ENCODE measurements around the gene KLF5.

KLF5 gene

GRCh38 chr13:73038064-73038463, 20.7 kb upstream of the KLF5 start:
- Histone ChIP-seq H4K12ac (ENCODE audit: low read depth, low read length) (no peak overlapping the region), H3K14ac (ENCODE audit: low read length) (no peak overlapping the region), H3K4me3 (ENCODE audit: low read depth, low read length) (no peak overlapping the region), H2AFZ (ENCODE audit: insufficient read depth, low read length, poor library complexity) (no peak overlapping the region), H3K36me3 (ENCODE audit: control insufficient read depth in 1 of 2, insufficient read depth in 2 of 2, low read length in 2 of 2) (no peaks in the 10 kb centered on the region), H3K4me1 (ENCODE audit: control insufficient read depth in 1 of 2, insufficient read depth in 2 of 2, low read length in 2 of 2) (peaks cover 9 to 10% of the 10 kb centered on the region in 2 experiments), H4K91ac (ENCODE audit: low read depth, low read length) (no peak overlapping the region), H2AK5ac (ENCODE audit: low read length) (no peak overlapping the region), H3K79me2 (ENCODE audit: control insufficient read depth, insufficient read depth, low read length, poor library complexity) (no peaks in the 10 kb centered on the region), H2BK5ac (ENCODE audit: low read depth, low read length, poor library complexity) (no peak overlapping the region), H3K9ac (ENCODE audit: low read length) (no peak overlapping the region), H3K18ac (ENCODE audit: low read length) (no peak overlapping the region), H3K4me2 (ENCODE audit: low read length) (no peak overlapping the region), H2BK120ac (ENCODE audit: insufficient read depth, low read length, poor library complexity) (no peak overlapping the region), H3K79me1 (ENCODE audit: low read length) (peaks cover 6% of the 10 kb centered on the region), H3K4ac (ENCODE audit: low read depth, low read length) (no peak overlapping the region), H3K27me3 (ENCODE audit: insufficient read depth, low read length) (no peaks in the 10 kb centered on the region), H2BK12ac (ENCODE audit: low read length) (no peak overlapping the region), H4K8ac (ENCODE audit: low read depth, low read length) (no peak overlapping the region), H3K23ac (ENCODE audit: low read length) (no peak overlapping the region), H3K9me3 (ENCODE audit: insufficient read depth, low read depth, low read length) (no peaks in the 10 kb centered on the region), H3K27ac (ENCODE audit: low read depth, low read length) (no peak overlapping the region)
- DNase-seq, result no peak

GRCh38 chr13:73039201-73040108, 19.4 kb upstream of the KLF5 start:
- WGBS (ENCODE audit: extremely low coverage, insufficient coverage, insufficient read length), result no CpG with 5 or more reads among the region's 2 CpGs
- Histone ChIP-seq H3K36me3 (ENCODE audit: control insufficient read depth in 1 of 2, insufficient read depth in 2 of 2, low read length in 2 of 2) (no peaks in the 10 kb centered on the region), H3K4me2 (ENCODE audit: low read length) (no peak overlapping the region)

GRCh38 chr13:73040484-73040883, 18.3 kb upstream of the KLF5 start:
- no peak overlapping the region for H2AFZ ChIP-seq (ENCODE audit: insufficient read depth, low read length, poor library complexity)
- no peak overlapping the region for H3K14ac ChIP-seq (ENCODE audit: low read length)
- H3K79me1 ChIP-seq (ENCODE audit: low read length), result peaks cover 6% of the 10 kb centered on the region
- no peaks in the 10 kb centered on the region for H3K79me2 ChIP-seq (ENCODE audit: control insufficient read depth, insufficient read depth, low read length, poor library complexity)
- H3K9me3 ChIP-seq (ENCODE audit: insufficient read depth, low read depth, low read length), result no peaks in the 10 kb centered on the region
- no peak overlapping the region for H4K12ac ChIP-seq (ENCODE audit: low read depth, low read length)
- H2AK5ac ChIP-seq (ENCODE audit: low read length), result no peak overlapping the region
- no peak overlapping the region for H3K18ac ChIP-seq (ENCODE audit: low read length)
- no peak overlapping the region for H4K91ac ChIP-seq (ENCODE audit: low read depth, low read length)
- H2BK5ac ChIP-seq (ENCODE audit: low read depth, low read length, poor library complexity), result no peak overlapping the region
- no peak overlapping the region for H3K9ac ChIP-seq (ENCODE audit: low read length)
- no peak overlapping the region for H3K27ac ChIP-seq (ENCODE audit: low read depth, low read length)
- no peak overlapping the region for H3K4ac ChIP-seq (ENCODE audit: low read depth, low read length)
- peaks cover 8 to 9% of the 10 kb centered on the region in 2 experiments for H3K4me1 ChIP-seq (ENCODE audit: control insufficient read depth in 1 of 2, insufficient read depth in 2 of 2, low read length in 2 of 2)
- no peaks in the 10 kb centered on the region for H3K27me3 ChIP-seq (ENCODE audit: insufficient read depth, low read length)
- H3K36me3 ChIP-seq (ENCODE audit: control insufficient read depth in 1 of 2, insufficient read depth in 2 of 2, low read length in 2 of 2), result no peaks in the 10 kb centered on the region
- WGBS (ENCODE audit: extremely low coverage, insufficient coverage, insufficient read length), result no CpG with 5 or more reads among the region's 3 CpGs
- H4K8ac ChIP-seq (ENCODE audit: low read depth, low read length), result no peak overlapping the region
- peak in 1 of 2 donors; percentile 76 for DNase-seq
- H3K23ac ChIP-seq (ENCODE audit: low read length), result no peak overlapping the region
- H3K4me2 ChIP-seq (ENCODE audit: low read length), result no peak overlapping the region
- no peak overlapping the region for H2BK120ac ChIP-seq (ENCODE audit: insufficient read depth, low read length, poor library complexity)
- no peak overlapping the region for H2BK12ac ChIP-seq (ENCODE audit: low read length)
- H3K4me3 ChIP-seq (ENCODE audit: low read depth, low read length), result no peak overlapping the region

More at GRCh38 chr13:73039201-73040108, 19.4 kb upstream of the KLF5 start:
- Histone ChIP-seq H3K79me1 (ENCODE audit: low read length) (peaks cover 6% of the 10 kb centered on the region), H3K14ac (ENCODE audit: low read length) (no peak overlapping the region), H3K79me2 (ENCODE audit: control insufficient read depth, insufficient read depth, low read length, poor library complexity) (no peaks in the 10 kb centered on the region), H2BK120ac (ENCODE audit: insufficient read depth, low read length, poor library complexity) (no peak overlapping the region), H2AK5ac (ENCODE audit: low read length) (no peak overlapping the region), H2BK5ac (ENCODE audit: low read depth, low read length, poor library complexity) (no peak overlapping the region), H3K4me3 (ENCODE audit: low read depth, low read length) (no peak overlapping the region), H3K27ac (ENCODE audit: low read depth, low read length) (no peak overlapping the region), H3K9ac (ENCODE audit: low read length) (no peak overlapping the region), H4K12ac (ENCODE audit: low read depth, low read length) (no peak overlapping the region), H3K23ac (ENCODE audit: low read length) (no peak overlapping the region), H4K8ac (ENCODE audit: low read depth, low read length) (no peak overlapping the region), H3K18ac (ENCODE audit: low read length) (no peak overlapping the region), H3K4ac (ENCODE audit: low read depth, low read length) (no peak overlapping the region), H2BK12ac (ENCODE audit: low read length) (no peak overlapping the region), H3K9me3 (ENCODE audit: insufficient read depth, low read depth, low read length) (no peaks in the 10 kb centered on the region), H4K91ac (ENCODE audit: low read depth, low read length) (no peak overlapping the region), H3K4me1 (ENCODE audit: control insufficient read depth in 1 of 2, insufficient read depth in 2 of 2, low read length in 2 of 2) (peaks cover 8 to 9% of the 10 kb centered on the region in 2 experiments), H2AFZ (ENCODE audit: insufficient read depth, low read length, poor library complexity) (no peak overlapping the region), H3K27me3 (ENCODE audit: insufficient read depth, low read length) (no peaks in the 10 kb centered on the region)
- peak in 1 of 2 donors; percentile 61 for DNase-seq

- Histone ChIP-seq H2BK12ac (ENCODE audit: low read length) (no peak overlapping the region), H3K4me3 (ENCODE audit: low read depth, low read length) (no peak overlapping the region), H2BK5ac (ENCODE audit: low read depth, low read length, poor library complexity) (no peak overlapping the region), H3K9me3 (ENCODE audit: insufficient read depth, low read depth, low read length) (no peaks in the 10 kb centered on the region), H2AK5ac (ENCODE audit: low read length) (no peak overlapping the region), H4K91ac (ENCODE audit: low read depth, low read length) (no peak overlapping the region), H4K12ac (ENCODE audit: low read depth, low read length) (no peak overlapping the region), H3K9ac (ENCODE audit: low read length) (no peak overlapping the region), H2BK120ac (ENCODE audit: insufficient read depth, low read length, poor library complexity) (no peak overlapping the region), H3K18ac (ENCODE audit: low read length) (no peak overlapping the region), H3K4me2 (ENCODE audit: low read length) (no peak overlapping the region), H3K79me1 (ENCODE audit: low read length) (peaks cover 5% of the 10 kb centered on the region), H3K27me3 (ENCODE audit: insufficient read depth, low read length) (no peaks in the 10 kb centered on the region), H3K79me2 (ENCODE audit: control insufficient read depth, insufficient read depth, low read length, poor library complexity) (no peaks in the 10 kb centered on the region), H3K36me3 (ENCODE audit: control insufficient read depth in 1 of 2, insufficient read depth in 2 of 2, low read length in 2 of 2) (no peaks in the 10 kb centered on the region), H3K4me1 (ENCODE audit: control insufficient read depth in 1 of 2, insufficient read depth in 2 of 2, low read length in 2 of 2) (peaks cover 6 to 8% of the 10 kb centered on the region in 2 experiments), H3K27ac (ENCODE audit: low read depth, low read length) (peak overlapping the region; percentile 10), H3K14ac (ENCODE audit: low read length) (no peak overlapping the region), H2AFZ (ENCODE audit: insufficient read depth, low read length, poor library complexity) (no peak overlapping the region), H3K23ac (ENCODE audit: low read length) (no peak overlapping the region), H4K8ac (ENCODE audit: low read depth, low read length) (no peak overlapping the region), H3K4ac (ENCODE audit: low read depth, low read length) (no peak overlapping the region)
- DNase-seq, result peak; percentile 94 to 97
- WGBS (ENCODE audit: extremely low coverage, insufficient coverage, insufficient read length), result no CpG with 5 or more reads among the region's 7 CpGs
Measured at GRCh38 chr13:73040968-73041596, 17.7 kb upstream of the KLF5 start.
